H1 (cell line): ENCODE data around the gene INO80. TPM values are rescaled to one million over a fixed set of nuclear protein-coding genes. Genes with fewer than 3 reads are reported as not detected.

Experiments used
- CTCF ChIA-PET: fragments of 300-600 bp; sonication (Branson Sonifier 250); formaldehyde crosslinking; loops from one replicate; lab custom pipeline; 2021; ENCODE audit not compliant: partially characterized antibody; lab: Charles Lee
- POLR2A ChIA-PET: fragments of 300-600 bp; sonication (Branson Sonifier 250); formaldehyde crosslinking; loops from one replicate; lab custom pipeline; 2021; ENCODE audit warnings: inconsistent platforms; ENCODE audit not compliant: partially characterized antibody; lab: Charles Lee
- DNase-seq, 2 experiments: peaks; one replicate each; pipeline versions ENCODE4 v3.0.0 to v3.0.0-alpha.2; 2010 to 2022; ENCODE audit warnings: low spot score in 2 of 2, low read depth in 1 of 2, mixed read lengths in 1 of 2
- FAIRE-seq: peaks from 2 replicates; lab custom pipeline; 2011; peaks lifted over from hg19 to GRCh38; lab: Jason Lieb, UNC
- H2AFZ ChIP-seq: 2 replicates; pipeline ENCODE4 v1.8.1; 2012; ENCODE audit warnings: low read length, inconsistent platforms
- H2AK5ac ChIP-seq: 2 replicates; pipeline ENCODE4 v1.6.1; 2013; ENCODE audit warnings: low read depth, low read length
- H2BK120ac ChIP-seq: replicated peaks from 2 replicates; pipeline ENCODE3; 2013; ENCODE audit warnings: low read depth, low read length, inconsistent platforms
- H2BK12ac ChIP-seq: 2 replicates; pipeline ENCODE4 v1.6.1; 2013; ENCODE audit warnings: low read depth, low read length
- H2BK15ac ChIP-seq: 2 replicates; pipeline ENCODE4 v1.6.1; 2013; ENCODE audit warnings: low read length
- H2BK20ac ChIP-seq: 2 replicates; pipeline ENCODE4 v1.6.1; 2013; ENCODE audit warnings: low read length
- H2BK5ac ChIP-seq: 2 replicates; pipeline ENCODE4 v1.6.1; 2013; ENCODE audit warnings: low read depth, low read length
- H3K14ac ChIP-seq: 2 replicates; pipeline ENCODE4 v1.6.1; 2013; ENCODE audit warnings: inconsistent platforms; ENCODE audit not compliant: insufficient read length
- H3K18ac ChIP-seq: 2 replicates; pipeline ENCODE4 v1.6.1; 2013; ENCODE audit warnings: low read length; ENCODE audit errors: extremely low read depth
- H3K23ac ChIP-seq: 2 replicates; pipeline ENCODE4 v1.6.1; 2013; ENCODE audit warnings: inconsistent platforms; ENCODE audit not compliant: insufficient read length
- H3K23me2 ChIP-seq: 2 replicates; pipeline ENCODE4 v1.6.1; 2013; ENCODE audit warnings: low read depth, low read length
- H3K27ac ChIP-seq: 2 replicates; pipeline ENCODE4 v1.6.1; 2011; ENCODE audit warnings: low read depth, low read length, inconsistent platforms
- H3K27me3 ChIP-seq, 4 experiments: replicated peaks in 1 of 4; 1 replicate in 1 of 4; 2 replicates in 3 of 4; pipeline versions ENCODE4 v1.6.1 to v1.8.1; 2011 to 2013; ENCODE audit warnings: low read length in 3 of 4, mild to moderate bottlenecking in 3 of 4, inconsistent platforms in 2 of 4, mixed read lengths in 2 of 4, moderate library complexity in 1 of 4; ENCODE audit not compliant: control insufficient read depth in 3 of 4, insufficient read depth in 3 of 4; ENCODE audit errors: extremely low read depth in 1 of 4
- H3K36me3 ChIP-seq, 4 experiments: 2 replicates each; pipeline versions ENCODE4 v1.6.1 to v1.8.1; 2011 to 2013; ENCODE audit warnings: mild to moderate bottlenecking in 4 of 4, low read length in 3 of 4, moderate library complexity in 2 of 4, control low read depth in 1 of 4, inconsistent platforms in 1 of 4; ENCODE audit not compliant: insufficient read depth in 4 of 4, control insufficient read depth in 2 of 4
- H3K4ac ChIP-seq: replicated peaks from 2 replicates; pipeline ENCODE3; 2013; ENCODE audit warnings: low read length, low read depth, mixed read lengths, inconsistent platforms; ENCODE audit not compliant: insufficient read length
- H3K4me1 ChIP-seq, 4 experiments: replicated peaks in 1 of 4; 1 replicate in 1 of 4; 2 replicates in 3 of 4; pipeline versions ENCODE4 v1.6.1 to v1.8.1; 2011 to 2013; ENCODE audit warnings: low read length in 3 of 4, inconsistent platforms in 2 of 4, mixed read lengths in 1 of 4; ENCODE audit not compliant: insufficient read depth in 4 of 4, control insufficient read depth in 3 of 4
- H3K4me2 ChIP-seq, 2 experiments: 2 replicates each; pipeline versions ENCODE4 v1.6.1 to v1.8.1; 2011 to 2013; ENCODE audit warnings: low read depth in 2 of 2, low read length in 2 of 2, control low read depth in 1 of 2, inconsistent platforms in 1 of 2, mild to moderate bottlenecking in 1 of 2; ENCODE audit not compliant: insufficient read depth in 1 of 2
- H3K4me3 ChIP-seq, 4 experiments: fragments of 200-600, 300-600 bp in 1 of 4; sonication (generic), shearing (Covaris generic), sonication (Bioruptor Twin) in 1 of 4; 2 replicates each; pipeline versions ENCODE4 v1.5.1 to v1.8.1; 2011 to 2016; ENCODE audit warnings: low read length in 4 of 4, low read depth in 3 of 4, control low read depth in 2 of 4, inconsistent platforms in 2 of 4, mild to moderate bottlenecking in 2 of 4, mixed read lengths in 1 of 4, moderate library complexity in 1 of 4; ENCODE audit not compliant: insufficient read depth in 2 of 4; ENCODE audit errors: extremely low read depth in 1 of 4
- H3K56ac ChIP-seq: replicated peaks from 2 replicates; pipeline ENCODE3; 2013; ENCODE audit warnings: low read depth, mild to moderate bottlenecking, mixed read lengths, low read length, inconsistent platforms; ENCODE audit not compliant: insufficient read length
- H3K79me1 ChIP-seq: 2 replicates; pipeline ENCODE4 v1.6.1; 2013; ENCODE audit warnings: low read depth, low read length, control low read depth
- H3K79me2 ChIP-seq, 2 experiments: 2 replicates each; pipeline versions ENCODE4 v1.6.1 to v1.8.1; 2012 to 2013; ENCODE audit warnings: low read length in 2 of 2, mild to moderate bottlenecking in 2 of 2, inconsistent platforms in 1 of 2; ENCODE audit not compliant: insufficient read depth in 2 of 2, control insufficient read depth in 1 of 2
- H3K9ac ChIP-seq, 4 experiments: replicated peaks in 1 of 4; 1 replicate in 1 of 4; 2 replicates in 3 of 4; pipeline versions ENCODE4 v1.6.1 to v1.8.1; 2011 to 2013; ENCODE audit warnings: low read depth in 3 of 4, low read length in 3 of 4, control low read depth in 2 of 4, mild to moderate bottlenecking in 2 of 4, moderate library complexity in 2 of 4, inconsistent platforms in 1 of 4; ENCODE audit errors: extremely low read depth in 1 of 4
- H3K9me3 ChIP-seq, 2 experiments: 2 replicates each; pipeline versions ENCODE4 v1.6.1 to v1.8.1; 2012 to 2013; ENCODE audit warnings: mild to moderate bottlenecking in 2 of 2, moderate library complexity in 2 of 2, control low read depth in 1 of 2, inconsistent platforms in 1 of 2, low read depth in 1 of 2, low read length in 1 of 2, mixed read lengths in 1 of 2; ENCODE audit not compliant: insufficient read depth in 2 of 2
- H4K20me1 ChIP-seq, 2 experiments: replicated peaks in 1 of 2; 2 replicates each; pipeline versions ENCODE3 to v1.8.1; 2011 to 2013; ENCODE audit warnings: inconsistent platforms in 2 of 2, low read length in 2 of 2, mild to moderate bottlenecking in 1 of 2; ENCODE audit not compliant: insufficient read depth in 2 of 2, control insufficient read depth in 1 of 2
- H4K5ac ChIP-seq: 2 replicates; pipeline ENCODE4 v1.6.1; 2013; ENCODE audit warnings: low read length, low read depth, mixed read lengths, inconsistent platforms; ENCODE audit not compliant: insufficient read length
- H4K8ac ChIP-seq: 2 replicates; pipeline ENCODE4 v1.8.0; 2013; ENCODE audit warnings: mild to moderate bottlenecking, moderate library complexity, low read length, inconsistent platforms; ENCODE audit not compliant: insufficient read depth; ENCODE audit errors: extremely low read depth
- H4K91ac ChIP-seq: replicated peaks from 2 replicates; pipeline ENCODE3; 2013; ENCODE audit warnings: low read length, mixed read lengths, inconsistent platforms; ENCODE audit not compliant: insufficient read length
- NRF1 ChIP-seq: IDR thresholded peaks from 2 replicates; pipeline ENCODE4 v1.6.1; 2011; ENCODE audit warnings: mild to moderate bottlenecking, low read depth, low read length, improper control_type of control experiment
- POLR2AphosphoS5 ChIP-seq: IDR thresholded peaks from 2 replicates; pipeline ENCODE4 v1.6.1; 2011; ENCODE audit warnings: low read depth, low read length
- SP2 ChIP-seq: IDR thresholded peaks from 2 replicates; pipeline ENCODE4 v1.6.1; 2012; ENCODE audit warnings: mild to moderate bottlenecking, low read length, inconsistent platforms
- TCF12 ChIP-seq: IDR thresholded peaks from 2 replicates; pipeline ENCODE4 v1.6.1; 2011; ENCODE audit warnings: low read depth, mild to moderate bottlenecking, low read length
- WGBS, 2 experiments: shearing (Covaris generic) in 1 of 2; methylation state at CpG; one replicate each; pipeline versions ENCODE4 v1.1.6 to v1.1.7; 2013 to 2015; ENCODE audit warnings: low lambda C conversion rate in 2 of 2, mixed read lengths in 2 of 2, inconsistent platforms in 1 of 2, low coverage in 1 of 2, missing lambda C conversion rate in 1 of 2; ENCODE audit not compliant: insufficient replicate concordance in 2 of 2, insufficient coverage in 1 of 2, insufficient read length in 1 of 2; ENCODE audit errors: extremely low coverage in 1 of 2, missing lambda C conversion rate in 1 of 2; 5-methylcytosine and 5-hydroxymethylcytosine counted together
- polyA plus RNA-seq, 7 experiments: library from polyadenylated mRNA; depleted of rRNA in 3 of 7; stranded (reverse) in 5 of 7; unstranded in 2 of 7; fragments of >200 nt in 5 of 7; fragments of 200-250 nt in 2 of 7; gene quantifications; 1 replicate in 5 of 7; 2 replicates in 1 of 7; 4 replicates in 1 of 7; pipeline versions ENCODE4 v1.2.1 to v1.2.3, GENCODE V29; 2011 to 2013; ENCODE audit warnings: missing spikeins in 2 of 7, mixed read lengths in 2 of 7
- total RNA-seq: library from RNA; stranded (reverse); fragmentation: NEBNext Ultra II Directional; extraction: Animal tissue kit (Norgen Biotek cat#: 25700); gene quantifications from 2 replicates; pipeline ENCODE4 v1.2.1, GENCODE V29; 2021

Gene INO80
- total and polyA plus RNA-seq, 2 of the 8 experiments (the other 6 are each of a cell fraction or from before 2014, with no cell fraction given), result 4.3 to 24.5 TPM

DNA sequence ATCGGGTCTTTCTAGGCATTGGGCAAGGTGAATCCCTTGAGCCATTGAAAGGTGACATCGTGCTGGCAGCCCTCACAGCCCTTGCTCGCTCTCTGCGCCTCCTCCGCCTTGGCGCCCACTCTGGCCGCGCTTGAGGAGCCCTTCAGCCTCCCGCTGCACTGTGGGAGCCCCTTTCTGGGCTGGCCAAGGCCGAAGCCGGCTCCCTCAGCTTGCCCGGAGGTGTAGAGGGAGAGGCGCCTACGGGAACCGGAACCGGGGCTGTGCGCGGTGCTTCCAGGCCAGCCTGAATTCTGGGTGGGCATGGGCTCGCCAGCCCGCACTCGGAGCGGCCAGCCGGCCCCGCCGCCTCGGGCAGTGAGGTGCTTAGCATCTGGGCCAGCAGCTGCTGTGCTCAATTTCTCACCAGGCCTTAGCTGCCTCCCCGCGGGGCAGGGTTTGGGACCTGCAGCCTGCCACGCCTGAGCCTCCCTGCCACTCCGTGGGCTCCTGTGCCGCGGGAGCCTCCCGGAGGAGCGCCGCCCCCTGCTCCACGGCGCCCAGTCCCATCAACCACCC lies 35.4 kb upstream of the INO80 start:
- no peak overlapping the region for H3K4me3 ChIP-seq
- H2BK5ac ChIP-seq, result no peak overlapping the region
- no peak overlapping the region for H4K5ac ChIP-seq
- H3K4me1 ChIP-seq, result no peaks in the 10 kb centered on the region
- H3K27ac ChIP-seq, result no peak overlapping the region
- H3K23ac ChIP-seq, result no peak overlapping the region
- DNase-seq, result no peak
- H3K79me2 ChIP-seq, result no peaks in the 10 kb centered on the region
- H2AFZ ChIP-seq, result no peak overlapping the region
- no peaks in the 10 kb centered on the region for H3K79me1 ChIP-seq
- ChIA-PET POLR2A (interaction anchor here (2.1 kb wide), 1 partner anchor 199 kb away, joined by 7 read pairs; the partner anchor contains the start of gene CHAC1), CTCF (interaction anchor here (0.6 to 1.5 kb wide), 2 partner anchors 77 to 248 kb away, joined by 3 to 4 read pairs; no protein-coding TSS in a partner anchor)
- no peak overlapping the region for H2AK5ac ChIP-seq
- no peak overlapping the region for H4K91ac ChIP-seq
- no peak overlapping the region for H3K9ac ChIP-seq
- no peak overlapping the region for H3K14ac ChIP-seq
- 93% methylated on average over 23 of the region's 37 CpGs; no CpG with 5 or more reads in 1 of the 2 experiments for WGBS, 2 experiments
- H2BK120ac ChIP-seq, result no peak overlapping the region
- no peaks in the 10 kb centered on the region for H3K23me2 ChIP-seq
- no peak overlapping the region for H2BK12ac ChIP-seq
- no peaks in the 10 kb centered on the region for H3K36me3 ChIP-seq
- H3K56ac ChIP-seq, result no peak overlapping the region
- H3K4ac ChIP-seq, result no peak overlapping the region
- no peak overlapping the region for H3K18ac ChIP-seq
- H2BK20ac ChIP-seq, result no peak overlapping the region
- H3K27me3 ChIP-seq, result no peaks in the 10 kb centered on the region
- H3K4me2 ChIP-seq, result no peak overlapping the region
- peaks cover 0 to 7% of the 10 kb centered on the region in 2 experiments; a peak in 1 of 4 replicates for H3K9me3 ChIP-seq
- H2BK15ac ChIP-seq, result no peak overlapping the region
- H4K8ac ChIP-seq, result no peak overlapping the region
- no peak for FAIRE-seq
- H4K20me1 ChIP-seq, result no peaks in the 10 kb centered on the region
- TF ChIP-seq NRF1 (no peak), SP2 (no peak), TCF12 (no peak), POLR2AphosphoS5 (no peak)
